Right ventricle myocardium inferior (tissue), 1 donor: ENCODE measurements around the gene PIRT. TPM values are rescaled to one million over a fixed set of nuclear protein-coding genes. Genes with fewer than 3 reads are reported as not detected.
"Not testable (repeated sequence)": the region's sequence is repeated elsewhere in the genome, so short reads cannot be mapped to it uniquely, and the experiment has no call there.

Source experiments
- ATAC-seq: fragments of 200-7000 bp; cut with Tn5 transposase; one replicate; pipeline ENCODE4 v1.9.1; 2020; ENCODE audit warnings: mild to moderate bottlenecking, moderate library complexity
- DNase-seq: peaks from one replicate; pipeline ENCODE4 v3.0.0; 2021; ENCODE audit errors: missing footprints
- intact Hi-C: fragments of 100-400 bp; cut with DNase I; formaldehyde crosslinking; loops from one replicate; pipeline ENCODE4 v1.11.0; 2022
- long read RNA-seq: library from polyadenylated mRNA; unstranded; transcript quantifications from one replicate; pipeline ENCODE4 v2.0.0, GENCODE V29; 2021
- total RNA-seq: library from RNA; stranded (reverse); fragmentation: NEBNext Ultra II Directional; extraction: Animal tissue kit (Norgen Biotek cat#: 25700); gene quantifications from one replicate; pipeline ENCODE4 v1.2.1, GENCODE V29; 2021
- donor health status: DM: no; HTN: yes; CAD: no; lungs with severe emphysema.

PIRT gene
- not detected for total RNA-seq
- long read RNA-seq, result 0 reads

DNA sequence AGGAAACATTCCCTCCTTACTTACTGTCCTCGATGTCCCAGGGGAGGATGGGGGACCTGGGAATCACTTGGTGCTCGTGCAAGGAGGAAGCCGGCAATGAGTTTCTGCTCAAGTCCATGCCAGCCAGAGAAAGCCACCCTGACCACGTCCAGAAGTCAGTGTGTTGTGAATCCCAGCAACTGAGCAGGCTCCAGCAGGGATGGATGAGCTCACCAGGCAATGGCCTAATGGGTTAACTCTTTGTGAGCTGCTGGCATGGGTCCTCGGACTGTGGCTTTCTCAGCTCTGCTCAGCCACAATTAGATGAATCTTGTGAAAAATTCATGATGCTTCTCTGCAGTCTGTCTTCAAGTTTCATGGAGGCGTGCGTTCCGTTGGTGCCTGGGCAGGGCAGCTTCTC, at the start of gene PIRT:
Gene PIRT, minus strand, starts transcription at position 167 of the 400 bp plus-strand sequence. CDS start 12,442 bp downstream, outside the sequence.
- intact Hi-C loops, result no loop called here
- DNase-seq, result no peak
- ATAC-seq, result no peak

GRCh38 chr17:10881959-10882358, 44.1 kb upstream of the PIRT start:
- DNase-seq, result no peak
- intact Hi-C loops, result no loop called here
- no peak for ATAC-seq

- no peak for ATAC-seq
- no peak for DNase-seq
- intact Hi-C loops, result no loop called here
Observed at GRCh38 chr17:10879190-10879836, 41.4 kb upstream of the PIRT start.

DNA sequence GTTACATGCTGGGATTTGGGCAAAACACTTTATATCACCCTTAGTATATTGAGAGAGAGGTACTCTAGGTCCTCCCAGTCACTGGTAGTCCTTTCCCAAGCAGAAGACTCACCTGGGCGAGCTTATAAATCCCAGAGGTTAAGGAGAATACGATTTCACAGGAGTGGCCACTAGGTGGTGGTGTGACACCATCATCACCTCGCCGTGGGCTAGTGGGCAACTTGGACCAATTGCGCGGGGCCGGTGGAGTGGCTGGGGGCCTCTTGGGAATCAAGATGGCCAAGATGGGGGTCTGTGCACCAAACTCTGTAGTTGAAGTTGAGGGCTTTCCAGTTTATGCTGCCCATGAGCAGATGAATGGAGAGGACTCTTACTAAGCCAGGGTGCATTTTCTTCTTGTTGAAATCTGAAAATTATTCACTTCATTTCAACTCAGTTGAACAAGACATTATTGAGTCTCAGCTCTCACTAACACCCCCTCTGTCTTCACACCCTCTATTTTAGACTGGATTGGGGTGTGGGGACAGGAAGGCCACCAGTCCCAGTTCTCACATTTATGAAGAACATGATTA, 38.2 kb upstream of the PIRT start:
- intact Hi-C loops, result loop anchor here (2.0 kb wide), 1 partner anchor 269 kb away; no protein-coding TSS in a partner anchor
- ATAC-seq, result no peak

DNA sequence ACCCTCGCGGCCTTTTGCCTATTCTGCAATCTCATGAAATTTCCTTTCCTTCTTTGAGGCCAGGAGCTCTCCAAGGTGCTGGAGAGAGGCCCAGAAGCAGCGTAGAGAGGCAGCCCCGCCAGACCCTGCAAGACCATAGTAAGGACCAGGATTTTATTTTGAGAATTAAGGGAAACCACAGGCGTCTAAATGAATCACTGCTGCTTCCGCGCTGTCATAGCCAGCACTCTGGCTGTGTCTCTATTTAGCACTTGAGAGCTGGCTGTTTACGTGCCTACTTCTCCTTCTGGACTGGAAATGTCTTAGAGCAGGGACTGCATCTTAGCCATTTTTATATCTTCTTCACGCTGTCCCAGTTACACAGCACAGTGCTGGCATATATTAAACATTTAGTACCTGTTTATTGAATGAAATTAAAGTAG, 37.6 kb upstream of the PIRT start:
- no peak for ATAC-seq
- intact Hi-C loops, result no loop called here

More for the DNA sequence above, 38.2 kb upstream of the PIRT start:
- DNase-seq, result no peak

DNA sequence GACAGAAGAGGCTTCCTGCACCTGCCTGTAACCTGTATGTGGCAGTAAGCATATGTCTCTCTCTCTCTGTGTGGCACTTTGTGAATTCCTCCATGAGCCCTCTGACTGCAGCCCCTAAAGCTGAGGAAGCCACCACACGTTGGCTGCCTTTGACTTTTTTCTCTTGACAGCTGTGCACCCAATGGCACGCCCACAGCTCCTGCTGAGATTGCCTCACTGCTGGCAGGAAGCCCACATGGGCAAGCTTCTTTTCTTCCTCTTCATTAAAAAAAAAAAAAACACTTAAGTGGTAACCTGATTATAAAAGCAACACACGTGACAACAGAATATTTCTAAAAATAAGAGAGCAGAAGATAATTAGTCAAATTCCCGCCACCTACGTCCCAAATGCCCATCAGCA, 34.0 kb upstream of the PIRT start:
- intact Hi-C loops, result no loop called here
- DNase-seq, result no peak
- ATAC-seq, result no peak

More for the DNA sequence above, 37.6 kb upstream of the PIRT start:
- no peak for DNase-seq

GRCh38 chr17:10870336-10871050, 32.6 kb upstream of the PIRT start:
- DNase-seq, result no peak
- ATAC-seq, result no peak
- intact Hi-C loops, result no loop called here

DNA sequence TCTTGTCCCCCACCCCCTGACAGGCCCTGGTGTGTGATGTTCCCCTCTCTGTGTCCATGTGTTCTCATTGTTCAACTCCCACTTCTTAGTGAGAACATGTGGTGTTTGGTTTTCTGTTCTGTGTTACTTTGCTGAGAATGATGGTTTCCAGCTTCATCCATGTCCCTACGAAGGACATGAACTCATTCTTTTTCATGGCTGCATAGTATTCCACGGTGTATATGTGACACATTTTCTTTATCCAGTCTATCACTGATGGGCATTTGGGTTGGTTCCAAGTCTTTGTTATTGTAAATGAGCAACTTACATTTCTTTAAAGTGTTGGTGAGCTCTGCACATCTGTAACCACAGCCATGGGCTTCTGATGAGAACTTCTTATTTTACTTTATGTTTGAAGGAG, 30.9 kb upstream of the PIRT start:
- DNase-seq, intact Hi-C loops, ATAC-seq: not testable (repeated sequence)

- ATAC-seq, result no peak
- DNase-seq, result no peak
- intact Hi-C loops, result no loop called here
Observed at GRCh38 chr17:10859051-10859450, 21.2 kb upstream of the PIRT start.

DNA sequence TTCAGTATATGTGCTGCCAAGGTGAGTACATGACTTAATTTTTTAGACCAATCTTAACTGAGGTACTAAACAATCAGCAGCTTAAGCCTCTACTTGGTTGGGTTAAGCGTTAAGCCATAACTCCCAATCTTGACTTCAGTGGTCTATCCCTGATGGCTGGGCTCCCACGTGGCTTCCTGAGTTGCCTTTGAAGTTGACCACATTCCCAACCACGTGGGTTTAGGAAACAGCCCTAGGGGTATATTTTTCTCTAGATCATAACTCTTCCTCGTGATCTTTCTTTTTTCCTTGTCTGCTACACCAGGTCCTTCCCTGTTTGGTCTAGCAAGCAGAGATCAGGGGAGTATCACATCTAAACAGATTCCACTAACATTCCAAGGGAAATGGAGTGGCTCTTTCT, 20.1 kb upstream of the PIRT start:
- DNase-seq (no peak), ATAC-seq (no peak)
- intact Hi-C loops, result no loop called here

DNA sequence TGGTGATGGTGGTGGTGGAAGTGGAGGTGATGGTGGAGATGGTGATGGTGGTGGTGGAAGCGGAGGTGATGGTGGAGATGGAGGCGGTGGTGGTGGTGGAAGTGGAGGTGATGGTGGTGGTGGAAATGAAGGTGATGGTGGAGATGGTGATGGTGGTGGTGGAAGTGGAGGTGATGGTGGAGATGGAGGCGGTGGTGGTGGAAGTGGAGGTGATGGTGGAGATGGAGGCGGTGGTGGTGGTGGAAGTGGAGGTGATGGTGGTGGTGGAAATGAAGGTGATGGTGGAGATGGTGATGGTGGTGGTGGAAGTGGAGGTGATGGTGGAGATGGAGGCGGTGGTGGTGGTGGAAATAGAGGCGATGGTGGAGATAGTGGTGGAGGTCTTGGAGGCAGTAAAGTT, 8.7 kb upstream of the PIRT start:
- intact Hi-C loops, DNase-seq, ATAC-seq: not testable (repeated sequence)

DNA sequence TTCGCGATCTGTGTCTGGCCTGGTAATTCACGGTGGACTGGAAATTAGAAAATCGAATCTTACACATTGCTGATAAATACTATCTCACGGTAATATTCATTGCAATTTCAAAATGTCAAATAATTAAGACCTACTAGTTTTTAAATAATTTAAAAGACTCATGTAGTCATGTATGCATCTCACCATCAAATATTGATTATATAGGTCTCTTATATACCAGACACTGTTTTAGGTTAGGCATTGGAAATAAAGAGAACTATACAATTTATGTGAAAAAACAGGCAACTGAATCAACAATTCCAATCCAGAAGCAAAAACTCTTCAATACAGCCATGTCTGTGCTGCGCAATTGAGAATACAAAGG, 7.5 kb upstream of the PIRT start:
- DNase-seq, result no peak
- intact Hi-C loops, result loop anchor here (1.0 to 2.0 kb wide), 2 partner anchors 108 to 199 kb away; no protein-coding TSS in a partner anchor

GRCh38 chr17:10844621-10845387, 6.9 kb upstream of the PIRT start:
- ATAC-seq (peak; percentile 94), DNase-seq (peak; percentile 83)
- intact Hi-C loops, result loop anchor here (1.0 to 5.0 kb wide), 3 partner anchors 68 to 198 kb away; no protein-coding TSS in a partner anchor

More for the DNA sequence above, 7.5 kb upstream of the PIRT start:
- ATAC-seq, result no peak

GRCh38 chr17:10843811-10844210, 5.9 kb upstream of the PIRT start:
- intact Hi-C loops, result loop anchor here (2.0 to 5.0 kb wide), 2 partner anchors 67 to 197 kb away; no protein-coding TSS in a partner anchor
- peak; percentile 9 for ATAC-seq
- no peak for DNase-seq

GRCh38 chr17:10842658-10843057, 4.8 kb upstream of the PIRT start:
- intact Hi-C loops, result loop anchor here (5.0 kb wide), 1 partner anchor 65 kb away; no protein-coding TSS in a partner anchor
- DNase-seq, result no peak
- no peak for ATAC-seq

- DNase-seq (no peak), ATAC-seq (no peak)
- intact Hi-C loops, result no loop called here
Observed at GRCh38 chr17:10838682-10839081, 795 bp upstream of the PIRT start.

GRCh38 chr17:10836966-10837590, 809 bp downstream of the PIRT start:
- ATAC-seq, result no peak
- DNase-seq, result no peak
- intact Hi-C loops, result no loop called here

- DNase-seq (no peak), ATAC-seq (no peak)
- intact Hi-C loops, result no loop called here
Observed at GRCh38 chr17:10836145-10836544, 1.7 kb downstream of the PIRT start.

GRCh38 chr17:10831696-10832095, 6.2 kb downstream of the PIRT start:
- ATAC-seq, result no peak
- DNase-seq, result no peak
- intact Hi-C loops, result no loop called here
